Measurements from ENCODE around the gene PACRG. TPM values are rescaled to one million over a fixed set of nuclear protein-coding genes. Genes with fewer than 3 reads are reported as not detected.

PACRG gene
- total RNA-seq, 1 donor from 2014 or later, result 8.2 TPM

DNA sequence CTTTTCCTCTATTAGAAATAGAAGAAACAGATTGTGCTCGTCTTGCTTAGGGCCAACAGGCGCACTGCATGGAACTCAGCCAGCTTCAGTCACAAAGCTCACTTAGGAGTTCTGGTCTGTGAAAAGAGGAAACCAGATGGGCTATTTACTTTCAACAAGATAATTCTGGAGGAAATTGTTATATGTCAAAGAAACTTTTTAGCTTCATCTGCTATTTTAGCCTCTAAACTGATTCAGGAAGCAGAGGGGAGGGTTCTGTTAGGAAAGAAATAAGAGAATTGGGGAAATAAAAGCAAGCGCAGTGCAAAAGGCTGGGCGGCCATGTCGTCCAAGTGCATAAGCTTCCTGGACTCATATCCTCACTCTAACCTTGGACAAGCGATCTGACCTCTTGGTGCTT lies 21.5 kb upstream of the PACRG start:
- peak; percentile 85 for DNase-seq
- peak; percentile 92 for ATAC-seq
- intact Hi-C loops (cut with micrococcal nuclease), result no loop called here

DNA sequence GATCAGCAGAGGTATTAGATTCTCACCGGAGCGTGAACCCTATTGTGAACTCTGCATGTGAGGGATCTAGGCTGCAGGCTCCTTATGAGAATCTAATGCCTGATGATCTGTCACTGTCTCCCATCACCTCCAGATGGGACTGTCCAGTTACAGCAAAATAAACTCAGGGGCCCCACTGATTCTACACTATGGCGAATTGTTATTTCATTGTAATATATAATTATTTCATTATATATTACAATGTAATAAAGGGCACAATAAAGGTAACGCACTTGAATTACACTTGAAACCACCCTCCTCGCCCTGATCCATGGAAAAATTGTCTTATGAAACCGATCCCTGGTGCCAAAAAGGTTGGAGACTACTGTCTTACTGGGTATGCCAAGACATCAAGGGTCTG lies 18.8 kb upstream of the PACRG start:
- no peak for DNase-seq
- intact Hi-C loops (cut with micrococcal nuclease), result no loop called here
- no peak for ATAC-seq

DNA sequence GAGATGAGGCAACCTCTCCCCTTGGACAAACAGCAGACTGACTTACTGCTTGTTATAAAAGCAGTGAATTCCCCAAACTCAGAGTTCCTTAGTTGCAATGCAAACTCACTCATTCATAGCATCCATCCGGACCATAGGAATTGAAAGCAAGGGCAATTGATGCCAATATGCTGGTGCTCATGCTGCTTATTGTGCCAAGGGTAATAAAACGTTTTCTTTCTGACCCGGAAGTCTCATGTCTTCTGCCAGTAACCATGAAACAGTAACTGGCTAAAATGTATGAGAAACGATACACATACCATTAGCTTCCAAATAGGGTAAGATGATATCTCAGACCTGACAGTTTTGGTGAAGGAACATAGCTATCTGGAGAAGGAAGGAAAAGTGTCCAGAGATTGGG lies 18.3 kb upstream of the PACRG start:
- no peak for DNase-seq
- intact Hi-C loops (cut with micrococcal nuclease), result no loop called here
- no peak for ATAC-seq

DNA sequence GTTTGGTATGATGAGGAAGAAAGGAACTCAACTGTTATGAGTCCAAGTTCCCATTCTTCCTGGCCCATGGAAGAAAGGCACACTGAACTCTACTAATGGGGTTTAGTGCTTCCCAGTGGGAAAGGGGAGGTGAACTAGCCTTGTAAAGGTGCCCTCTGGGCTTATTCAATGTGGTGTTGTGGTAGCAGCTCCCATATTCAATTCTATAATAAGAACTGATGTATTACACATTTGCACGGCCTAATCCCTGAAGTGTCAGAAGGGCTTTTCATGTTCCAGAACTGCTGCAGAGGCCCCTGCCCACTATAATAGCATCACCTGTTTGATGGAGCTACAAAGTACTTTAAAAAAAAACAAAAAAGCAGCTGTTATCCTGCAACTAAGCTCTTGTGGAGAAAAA lies 17.4 kb upstream of the PACRG start:
- intact Hi-C loops (cut with micrococcal nuclease), result no loop called here
- DNase-seq (no peak), ATAC-seq (no peak)

DNA sequence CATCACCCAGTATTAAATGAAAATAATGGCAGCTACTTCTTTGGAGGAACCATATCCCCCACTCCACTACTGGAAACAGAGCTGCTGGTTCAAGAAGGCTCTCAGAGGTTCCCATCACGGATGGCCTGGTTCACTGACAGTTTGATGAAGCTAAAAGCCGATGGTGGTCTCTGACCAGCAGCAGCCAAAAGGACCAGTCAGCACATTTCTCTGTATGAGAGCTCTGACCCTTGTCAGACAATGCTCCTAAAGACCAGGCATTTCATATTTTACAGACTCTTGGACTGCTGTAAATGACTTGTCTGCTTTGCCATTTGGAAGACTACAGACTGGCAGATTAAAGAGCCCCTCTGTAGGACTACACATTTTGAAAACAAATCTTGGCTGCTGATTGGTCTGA lies 16.8 kb upstream of the PACRG start:
- no peak for DNase-seq
- no peak for ATAC-seq
- intact Hi-C loops (cut with micrococcal nuclease), result no loop called here

- no peak for DNase-seq
- intact Hi-C loops (cut with micrococcal nuclease), result no loop called here
- ATAC-seq, result no peak
Measured at GRCh38 chr6:162711376-162711775, 16.4 kb upstream of the PACRG start.

DNA sequence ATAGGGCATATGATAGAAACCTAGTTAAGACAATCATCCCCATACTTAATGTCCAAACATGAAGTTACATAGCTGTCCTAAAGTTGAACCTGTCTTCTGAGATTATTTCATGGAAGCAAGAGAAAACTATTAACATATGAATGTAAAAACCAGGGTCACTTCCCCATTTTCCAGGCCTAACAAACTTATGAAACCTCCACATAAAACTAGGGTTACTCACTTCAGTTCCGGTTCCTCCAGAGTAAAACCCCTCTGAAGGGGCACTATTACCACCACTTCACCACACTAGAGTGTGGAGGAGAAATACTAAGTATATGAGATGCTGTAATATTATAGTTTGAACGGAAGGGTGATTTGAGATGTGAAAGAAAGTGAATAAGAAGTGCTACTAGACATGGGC lies 15.1 kb upstream of the PACRG start:
- no peak for ATAC-seq
- no peak for DNase-seq
- intact Hi-C loops (cut with micrococcal nuclease), result no loop called here

- intact Hi-C loops (cut with micrococcal nuclease), result no loop called here
- ATAC-seq (no peak), DNase-seq (no peak)
Measured at GRCh38 chr6:162713974-162714780, 13.6 kb upstream of the PACRG start.

DNA sequence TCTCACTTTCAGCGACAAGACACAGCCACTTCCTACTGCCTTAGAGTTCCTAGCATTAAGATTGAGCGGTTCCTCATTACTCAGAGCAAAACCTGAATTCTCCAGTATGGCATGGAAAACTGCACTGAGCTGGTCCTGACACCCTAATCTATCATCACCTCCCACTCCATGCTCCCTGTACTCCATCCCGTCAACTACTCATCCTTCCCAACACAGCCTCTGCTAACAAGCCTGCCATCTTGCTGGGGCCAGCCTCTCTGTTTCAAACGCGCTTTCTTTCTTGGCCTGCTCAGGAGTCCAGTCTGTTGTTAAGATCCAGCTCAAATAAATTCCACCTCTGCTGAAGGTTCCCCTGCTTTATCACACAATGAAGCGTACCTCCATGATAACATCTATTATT lies 12.2 kb upstream of the PACRG start:
- DNase-seq, result no peak
- no peak for ATAC-seq
- intact Hi-C loops (cut with micrococcal nuclease), result no loop called here

DNA sequence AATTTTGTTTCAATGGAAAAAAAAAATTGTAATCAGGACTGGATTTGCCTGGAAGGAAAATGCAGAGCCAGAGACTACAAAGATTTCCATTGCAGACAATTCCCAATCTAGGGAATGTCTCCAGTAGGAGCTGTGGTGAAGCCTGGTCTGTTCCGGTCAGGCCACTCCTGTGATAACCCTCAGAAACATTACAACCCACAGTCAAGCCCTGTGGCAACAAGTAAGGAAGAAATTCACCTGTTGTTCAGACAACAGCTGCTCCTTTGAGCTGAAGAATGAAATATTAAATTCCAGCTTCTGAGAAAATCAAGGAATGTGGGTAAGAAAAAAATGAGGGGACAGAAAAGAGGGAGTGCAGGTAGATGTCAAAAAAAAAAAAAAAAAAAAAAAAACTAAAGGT lies 8.2 kb upstream of the PACRG start:
- intact Hi-C loops (cut with micrococcal nuclease), result no loop called here
- DNase-seq (no peak), ATAC-seq (no peak)

- intact Hi-C loops (cut with micrococcal nuclease), result no loop called here
- no peak for DNase-seq
- ATAC-seq, result peak; percentile 64
Measured at GRCh38 chr6:162721404-162721687, 6.4 kb upstream of the PACRG start.

DNA sequence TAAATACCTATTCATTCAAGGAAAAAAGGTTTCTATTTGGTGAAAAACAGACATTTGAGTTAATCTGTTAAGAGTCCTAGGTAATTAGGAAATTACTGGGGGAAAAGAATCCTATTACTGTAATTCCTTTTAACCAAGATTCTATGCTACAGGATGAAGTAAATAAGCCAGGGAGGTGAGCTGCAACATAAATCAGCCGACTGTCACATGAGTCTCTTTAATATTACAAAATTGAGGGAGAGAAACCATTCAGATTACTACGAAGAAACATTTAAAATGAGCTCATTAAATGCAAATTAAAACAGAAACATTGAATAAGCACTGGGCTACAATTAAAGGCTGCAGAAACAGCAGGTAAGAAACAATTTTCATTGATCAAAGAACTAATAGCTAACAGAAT lies 5.5 kb upstream of the PACRG start:
- intact Hi-C loops (cut with micrococcal nuclease), result no loop called here
- ATAC-seq (no peak), DNase-seq (no peak)

- intact Hi-C loops (cut with micrococcal nuclease), result no loop called here
- ATAC-seq (no peak), DNase-seq (no peak)
Measured at GRCh38 chr6:162722633-162723032, 5.1 kb upstream of the PACRG start.

DNA sequence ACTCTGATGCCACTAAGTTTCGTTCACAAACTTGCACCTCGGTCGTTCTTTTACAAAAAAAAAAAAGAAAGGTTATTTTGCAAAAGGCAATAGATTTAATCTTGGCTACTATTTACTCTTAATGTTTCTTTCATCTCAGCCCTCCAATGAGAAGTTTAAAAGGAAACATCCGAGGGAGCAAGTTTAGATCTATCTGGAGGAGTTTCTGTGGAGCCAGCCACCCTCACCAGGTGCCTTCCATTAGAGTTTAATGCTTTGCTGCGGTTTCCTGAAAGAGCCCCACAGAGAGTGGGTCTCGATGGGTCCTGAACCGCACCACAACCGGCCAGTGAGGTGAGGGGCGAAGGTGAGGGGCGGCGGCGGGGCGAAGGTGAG lies 840 bp upstream of the PACRG start:
- ATAC-seq, result peak; percentile 22
- no peak for DNase-seq
- intact Hi-C loops (cut with micrococcal nuclease), result no loop called here

GRCh38 chr6:162728197-162728596 lies 423 bp downstream of the PACRG start:
- no peak for DNase-seq
- no peak for ATAC-seq
- intact Hi-C loops (cut with micrococcal nuclease), result no loop called here

DNA sequence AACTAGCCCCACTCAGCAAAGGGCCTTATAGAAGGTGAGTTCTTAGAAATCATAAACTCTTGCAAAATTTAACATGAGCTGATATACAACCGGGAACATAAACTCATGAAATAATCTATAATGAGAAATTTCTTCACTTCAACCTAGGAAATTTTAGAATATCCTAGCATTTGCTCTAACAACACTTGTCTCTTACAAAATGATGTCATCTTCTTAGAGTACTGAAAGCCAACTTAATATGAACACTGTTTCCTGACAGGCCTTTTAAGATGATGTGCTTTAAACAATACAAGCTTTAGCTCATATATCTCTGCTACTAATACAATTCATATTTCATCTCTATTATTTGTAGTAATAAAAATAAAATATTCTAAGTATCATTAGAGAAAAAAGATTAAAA lies 932 bp downstream of the PACRG start:
- ATAC-seq (no peak), DNase-seq (no peak)
- intact Hi-C loops (cut with micrococcal nuclease), result no loop called here

- intact Hi-C loops (cut with micrococcal nuclease), result no loop called here
- ATAC-seq (no peak), DNase-seq (no peak)
Measured at GRCh38 chr6:162730502-162730901, 2.7 kb downstream of the PACRG start.

GRCh38 chr6:162733489-162733888 lies 5.7 kb downstream of the PACRG start:
- intact Hi-C loops (cut with micrococcal nuclease), result no loop called here
- DNase-seq, result no peak
- ATAC-seq, result no peak

DNA sequence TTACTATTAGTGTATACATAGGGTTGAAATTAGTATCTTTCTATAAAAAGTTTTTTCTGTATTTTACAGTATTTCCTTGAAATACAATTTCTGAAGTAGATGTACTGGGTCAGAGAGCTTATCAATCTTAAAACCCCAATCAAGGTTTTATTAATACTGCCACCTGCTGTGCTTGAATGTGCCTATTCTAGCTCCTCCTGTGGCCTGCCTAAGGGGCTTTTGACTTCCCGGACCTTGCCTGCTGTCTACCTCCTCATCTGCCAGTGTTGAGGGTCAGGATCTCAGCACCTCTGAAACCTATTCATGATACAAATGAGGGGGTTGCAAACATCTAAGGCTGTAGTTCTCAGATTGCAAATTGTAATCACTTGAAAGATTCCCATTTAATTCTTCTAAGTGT lies 9.2 kb downstream of the PACRG start:
- ATAC-seq, result peak; percentile 66
- intact Hi-C loops (cut with micrococcal nuclease), result no loop called here
- DNase-seq, result no peak

- intact Hi-C loops (cut with micrococcal nuclease), result no loop called here
- ATAC-seq (no peak), DNase-seq (no peak)
Measured at GRCh38 chr6:162750776-162751175, 23.0 kb downstream of the PACRG start.

GRCh38 chr6:162751211-162751859 lies 23.6 kb downstream of the PACRG start:
- intact Hi-C loops (cut with micrococcal nuclease), result no loop called here
- DNase-seq (no peak), ATAC-seq (no peak)
